Fibroblast of skin of left biceps (primary cell): ENCODE measurements around the gene STK16.

Experiments used
- DNase-seq, 2 experiments: peaks; one replicate each; pipeline ENCODE4 v3.0.0-alpha.2; 2013; ENCODE audit warnings: low read depth in 2 of 2

STK16 gene

DNA sequence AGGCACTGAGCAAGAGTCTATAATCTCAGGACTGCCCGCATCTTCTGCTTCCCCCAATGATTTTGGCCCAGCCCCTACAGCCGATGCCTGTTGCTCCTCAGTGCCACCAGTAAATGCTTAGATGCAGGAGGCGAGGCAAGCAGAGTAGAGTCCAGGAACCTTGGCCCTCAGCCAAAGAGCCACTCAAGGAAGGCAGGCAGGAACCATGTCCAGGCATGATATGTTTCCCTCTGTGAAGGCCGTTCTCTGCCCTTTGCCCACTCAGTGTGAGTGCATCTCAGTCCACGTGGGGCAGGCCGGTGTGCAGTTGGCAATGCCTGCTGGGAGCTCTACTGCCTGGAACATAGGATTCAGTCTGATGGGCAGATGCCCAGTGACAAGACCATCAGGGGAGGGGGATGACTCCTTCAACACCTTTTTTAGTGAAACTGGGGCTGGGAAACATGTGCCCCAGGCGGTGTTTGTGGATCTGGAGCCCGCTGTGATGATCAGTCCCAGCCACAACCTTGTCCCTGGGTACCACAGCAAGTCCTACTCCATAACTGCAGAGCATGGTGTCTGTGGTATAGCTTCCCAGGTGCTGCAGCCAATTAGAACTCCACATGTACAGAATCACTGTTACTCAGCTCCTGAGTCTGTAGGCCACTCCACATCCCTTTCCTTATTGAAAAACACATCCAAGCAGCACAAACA lies 24.2 kb downstream of the STK16 start:
- DNase-seq = no peak

DNA sequence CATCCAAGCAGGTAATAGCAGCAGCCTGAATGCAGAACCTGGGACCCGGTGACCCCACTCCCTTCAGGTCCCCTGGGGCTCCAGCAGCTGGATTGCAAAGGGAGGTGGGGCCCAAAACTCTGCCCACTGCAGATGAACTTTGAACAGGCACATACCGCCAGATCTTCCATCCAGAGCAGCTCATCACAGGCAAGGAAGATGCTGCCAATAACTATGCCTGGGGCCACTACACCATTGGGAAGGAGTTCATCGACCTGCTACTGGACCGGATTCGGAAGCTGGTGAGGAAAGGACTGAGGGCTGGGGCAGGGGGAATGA lies 24.7 kb downstream of the STK16 start:
- DNase-seq = no peak

DNA sequence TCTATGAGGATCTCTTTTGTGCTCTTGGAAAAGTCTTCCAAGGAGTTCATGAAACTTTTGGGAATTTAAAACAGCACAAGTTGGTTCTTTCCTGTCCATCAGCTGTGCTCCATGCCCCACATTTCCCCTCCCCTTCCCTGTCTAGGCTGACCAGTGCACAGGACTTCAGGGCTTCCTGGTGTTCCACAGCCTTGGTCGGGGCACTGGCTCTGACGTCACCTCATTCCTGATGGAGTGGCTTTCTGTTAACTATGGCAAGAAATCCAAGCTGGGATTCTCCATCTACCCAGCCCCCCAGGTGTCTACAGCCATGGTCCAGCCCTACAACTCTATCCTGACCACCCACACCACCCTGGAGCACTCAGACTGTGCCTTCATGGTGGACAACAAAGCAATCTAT lies 25.7 kb downstream of the STK16 start:
- no peak for DNase-seq

DNA sequence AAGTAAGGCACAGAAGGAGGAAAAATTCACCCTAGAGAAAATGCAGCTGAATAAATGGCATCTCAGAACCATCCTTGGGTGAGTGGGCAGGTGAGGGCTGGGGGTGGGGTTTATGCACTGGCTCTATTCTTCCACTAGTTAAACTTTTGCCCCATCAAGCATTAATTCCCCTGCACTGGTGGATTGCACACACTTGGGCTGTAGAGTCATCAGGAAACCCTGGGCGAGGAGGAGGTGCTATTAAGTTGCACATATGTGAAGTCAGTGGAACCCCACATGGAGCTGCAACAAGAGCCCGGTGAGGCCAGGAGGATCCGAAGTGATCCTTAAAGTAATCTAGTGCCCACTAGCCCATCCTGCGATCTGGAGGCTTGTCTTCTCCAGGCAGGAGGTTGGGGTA lies 27.1 kb downstream of the STK16 start:
- no peak for DNase-seq

DNA sequence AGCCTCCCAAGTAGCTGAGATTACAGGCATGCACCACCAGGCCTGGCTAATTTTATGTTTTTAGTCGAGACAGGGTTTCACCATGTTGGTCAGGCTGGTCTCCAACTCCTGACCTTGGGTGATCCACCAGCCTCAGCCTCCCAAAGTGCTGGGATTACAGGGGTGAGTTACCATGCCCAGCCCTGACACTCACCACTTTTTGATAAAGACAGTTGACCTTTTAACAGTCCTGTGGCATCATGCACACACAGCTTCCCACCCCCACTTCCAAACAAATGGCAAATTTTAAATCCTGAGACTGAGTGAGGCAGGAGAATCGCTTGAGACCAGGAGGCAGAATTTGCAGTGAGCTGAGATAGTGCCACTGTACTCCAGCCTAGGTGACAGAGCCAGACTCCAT lies 27.7 kb downstream of the STK16 start:
- no peak for DNase-seq

DNA sequence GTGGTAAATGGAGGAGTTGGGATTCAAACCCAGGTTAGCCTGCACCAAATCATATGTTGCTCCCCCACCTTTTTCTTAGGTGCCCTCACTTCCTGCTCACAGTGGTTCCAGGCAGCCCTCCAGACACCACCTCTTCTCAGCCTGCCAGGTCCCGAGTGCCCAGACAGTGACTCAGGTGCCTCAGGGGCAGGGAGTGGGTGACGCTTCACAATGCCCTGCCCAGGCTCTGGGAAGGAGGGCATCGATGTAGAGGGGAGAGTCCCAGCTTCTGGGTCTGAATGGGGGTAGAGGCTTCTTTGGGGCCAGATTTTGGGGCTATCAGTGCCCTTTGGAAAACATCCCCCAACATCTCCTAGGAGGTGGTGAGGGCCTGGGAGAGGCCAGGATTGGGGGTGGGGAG lies 28.7 kb downstream of the STK16 start:
- DNase-seq = no peak

DNA sequence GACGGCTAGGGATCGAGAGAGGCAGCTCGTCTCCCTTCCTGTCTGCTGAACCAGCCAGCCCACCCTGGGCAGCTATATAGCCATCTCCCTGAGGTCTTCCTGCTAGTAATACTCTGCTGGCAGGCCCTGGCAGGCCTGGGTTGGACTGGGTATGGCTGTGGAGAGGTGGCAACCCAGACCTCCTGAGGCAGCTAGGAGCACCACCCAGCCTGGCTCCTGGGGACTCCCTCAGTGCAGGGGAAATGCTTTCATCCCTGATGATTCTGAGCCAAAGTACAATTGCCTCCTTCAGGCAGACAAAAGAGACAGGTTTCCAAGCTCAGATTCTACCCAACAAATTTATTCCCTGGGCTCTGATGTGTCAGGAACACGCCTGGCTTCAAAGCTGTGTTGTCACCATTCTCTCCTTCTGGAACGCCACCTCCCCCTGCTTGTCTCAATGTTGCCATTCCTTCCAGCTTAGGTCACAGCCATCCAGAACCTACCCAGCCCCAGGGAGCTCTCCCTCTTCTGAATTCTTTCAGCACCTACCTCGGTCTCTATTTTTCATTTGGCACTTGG lies 29.2 kb downstream of the STK16 start:
- peak; percentile 49 to 50 for DNase-seq

DNA sequence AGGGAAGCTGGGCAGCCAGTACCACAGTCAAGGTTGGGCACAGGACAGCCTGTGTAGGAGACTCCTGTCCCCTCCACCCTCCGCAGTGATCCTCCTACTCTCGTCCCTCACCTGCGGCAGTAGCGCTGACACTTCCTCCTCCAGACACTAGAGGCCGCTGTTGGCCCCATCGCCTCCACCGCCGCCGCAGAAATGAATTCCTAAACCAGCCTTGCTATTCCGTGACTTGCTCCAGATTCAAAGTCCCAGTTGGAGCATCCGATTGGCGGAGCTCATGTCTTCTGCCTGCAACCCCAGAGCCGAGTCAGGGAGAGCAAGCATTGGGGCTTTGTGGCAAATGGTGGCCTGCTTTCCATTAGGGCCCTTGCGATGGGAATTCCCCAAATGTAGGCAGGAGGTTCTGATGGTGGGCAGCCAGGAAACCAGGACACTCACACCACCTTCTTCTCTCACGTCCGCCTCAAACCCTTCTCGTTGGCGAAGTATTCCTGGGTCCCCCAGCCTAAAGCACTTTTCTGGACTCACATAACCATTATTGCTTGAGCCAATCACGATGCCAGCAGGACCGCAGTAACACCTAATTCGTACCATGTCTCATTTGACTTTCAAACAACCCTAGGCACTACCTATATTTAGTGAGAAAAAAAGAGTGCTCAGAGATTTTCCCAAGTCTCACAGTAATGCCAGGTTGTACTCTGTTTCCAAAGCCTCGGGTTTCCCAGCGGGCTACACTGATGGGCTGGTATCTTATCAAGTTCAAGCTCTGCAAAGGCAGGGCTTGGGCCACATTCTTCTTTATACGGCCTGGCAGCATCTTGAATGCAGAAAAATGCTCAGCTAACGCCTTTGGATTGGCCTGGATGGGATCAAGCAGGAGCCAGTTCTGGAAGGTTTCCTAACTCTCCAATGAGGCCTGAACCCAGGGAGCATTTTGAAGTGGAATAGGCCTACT lies 32.7 kb downstream of the STK16 start:
- DNase-seq = peak; percentile 46 to 54

DNA sequence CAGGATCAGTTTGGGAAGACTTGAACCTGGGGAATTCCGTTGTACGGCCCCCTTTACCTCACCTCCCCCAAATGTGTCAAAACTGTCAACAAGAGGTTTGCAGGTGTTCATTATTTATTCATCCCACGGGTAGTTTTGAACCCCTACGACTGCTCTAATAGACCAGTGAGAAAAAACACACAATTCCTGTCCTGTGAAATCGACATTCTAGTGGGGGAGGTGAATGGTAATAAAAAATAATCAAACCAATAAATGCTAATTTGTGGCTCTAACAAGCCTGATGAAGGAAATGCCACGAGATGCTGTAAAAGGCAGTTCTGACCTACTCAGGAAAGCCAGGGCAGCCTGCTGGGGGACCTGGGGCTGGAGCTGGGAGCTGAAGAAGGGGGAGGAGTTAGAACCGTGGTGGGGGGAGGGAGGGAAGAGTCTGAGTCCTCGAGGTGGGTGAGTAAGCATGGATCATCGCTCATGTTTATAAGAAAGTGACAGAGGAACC lies 33.4 kb downstream of the STK16 start:
- DNase-seq = no peak

DNA sequence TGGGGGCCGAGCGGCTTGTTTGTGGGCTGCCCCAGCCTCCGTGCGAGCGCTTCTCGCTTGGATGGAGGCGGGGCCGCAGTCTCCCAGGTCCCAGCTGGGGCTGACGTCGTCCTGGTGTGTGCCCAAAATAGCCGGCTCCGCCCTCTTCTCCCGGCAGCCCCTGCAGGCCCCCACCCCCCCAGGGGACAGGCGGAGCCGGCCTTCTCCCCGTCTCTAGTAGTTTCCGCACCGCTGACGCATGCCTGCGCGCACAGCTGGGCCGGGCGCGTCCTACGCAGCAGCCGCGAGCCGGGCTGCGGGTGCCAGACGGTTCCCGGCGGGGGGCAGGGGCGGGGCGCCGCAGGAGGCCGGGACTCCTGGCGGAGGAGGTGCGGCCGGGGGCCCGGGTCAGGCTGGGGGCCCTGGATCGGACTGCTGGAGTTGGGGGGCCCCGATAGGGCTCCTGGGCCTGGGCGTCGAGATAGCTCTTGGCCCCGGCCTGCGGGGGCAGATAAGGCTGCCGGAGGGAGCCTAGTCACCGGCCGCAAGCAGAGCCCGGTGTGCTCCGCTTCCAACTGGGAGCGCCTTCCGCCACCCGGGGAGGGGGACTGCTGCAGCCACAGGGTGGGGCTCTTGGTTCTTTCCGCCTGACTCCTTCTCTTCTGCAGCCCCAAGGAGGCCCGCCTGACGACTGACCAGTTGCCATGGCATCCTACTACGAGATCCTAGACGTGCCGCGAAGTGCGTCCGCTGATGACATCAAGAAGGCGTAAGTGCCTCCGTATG lies 34.1 kb downstream of the STK16 start, which contains the start of gene DNAJB2:
TSS of gene DNAJB2 (plus strand) at position 216 of the 765 bp plus-strand sequence. CDS start at position 684, 468 bp downstream.
- DNase-seq = peak; percentile 98

DNA sequence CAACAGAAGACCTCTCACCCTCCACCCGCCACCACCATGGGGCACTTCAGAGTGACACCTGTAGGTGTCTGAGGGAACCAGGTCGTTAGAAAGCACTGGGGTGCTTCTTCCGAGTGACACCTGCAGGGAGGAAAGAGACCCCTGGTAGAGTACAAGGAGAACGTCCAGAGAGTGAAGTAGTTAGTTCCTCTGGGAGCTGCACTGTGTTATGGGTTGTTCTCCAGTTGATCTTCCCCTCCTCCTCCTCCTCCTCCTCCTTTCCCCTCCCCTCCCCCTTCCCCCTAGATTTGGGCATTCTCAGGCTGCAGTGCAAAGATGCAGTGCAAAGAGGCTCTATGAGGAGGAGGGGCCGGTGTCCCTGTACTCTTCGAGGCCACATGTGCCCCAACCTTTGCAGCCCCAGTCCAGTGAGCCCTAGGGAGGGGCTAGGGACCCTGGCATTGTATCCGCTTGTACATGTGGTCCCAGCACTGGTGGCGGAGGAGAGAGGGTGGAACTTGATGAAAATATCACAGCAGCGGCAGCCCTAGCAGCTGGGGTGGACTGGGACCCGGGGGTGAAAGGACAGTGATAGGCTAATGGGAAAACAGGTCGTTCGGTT lies 34.7 kb downstream of the STK16 start:
- no peak for DNase-seq

DNA sequence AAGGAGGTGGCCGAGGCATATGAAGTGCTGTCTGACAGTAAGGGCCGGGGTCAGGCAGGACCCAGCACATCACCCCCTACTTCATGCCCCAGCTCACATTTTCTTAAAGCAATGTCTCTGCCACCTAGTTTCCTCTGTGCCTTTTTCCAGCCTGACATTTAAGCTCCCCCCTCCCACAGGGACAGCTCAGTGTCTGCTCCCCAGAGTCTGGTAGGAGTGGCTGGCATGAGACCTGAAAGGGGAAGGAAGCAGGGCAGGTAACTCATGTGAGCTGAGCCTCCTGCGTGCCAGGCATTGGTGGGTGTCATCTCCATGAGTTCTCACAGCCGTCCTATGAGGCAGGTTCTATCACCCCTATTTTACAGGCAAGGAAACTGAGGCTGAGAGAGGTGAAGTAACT lies 35.4 kb downstream of the STK16 start:
- no peak for DNase-seq

DNA sequence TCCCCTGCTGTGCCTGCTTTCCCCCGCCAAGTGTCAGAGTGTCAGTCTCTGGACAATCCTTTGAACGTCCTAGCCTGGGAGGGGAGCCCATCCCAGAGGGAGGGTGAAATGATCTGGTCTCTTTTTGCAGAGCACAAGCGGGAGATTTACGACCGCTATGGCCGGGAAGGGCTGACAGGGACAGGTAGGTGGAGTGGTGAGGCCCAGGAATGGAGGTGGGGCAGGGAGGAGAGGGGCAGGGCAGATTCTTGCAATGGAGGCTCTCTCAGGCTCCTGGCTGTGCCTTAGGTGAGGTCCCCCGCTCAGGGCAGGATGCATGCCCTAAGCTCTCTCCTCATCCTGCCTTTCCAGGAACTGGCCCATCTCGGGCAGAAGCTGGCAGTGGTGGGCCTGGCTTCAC lies 36.3 kb downstream of the STK16 start:
- DNase-seq = no peak

DNA sequence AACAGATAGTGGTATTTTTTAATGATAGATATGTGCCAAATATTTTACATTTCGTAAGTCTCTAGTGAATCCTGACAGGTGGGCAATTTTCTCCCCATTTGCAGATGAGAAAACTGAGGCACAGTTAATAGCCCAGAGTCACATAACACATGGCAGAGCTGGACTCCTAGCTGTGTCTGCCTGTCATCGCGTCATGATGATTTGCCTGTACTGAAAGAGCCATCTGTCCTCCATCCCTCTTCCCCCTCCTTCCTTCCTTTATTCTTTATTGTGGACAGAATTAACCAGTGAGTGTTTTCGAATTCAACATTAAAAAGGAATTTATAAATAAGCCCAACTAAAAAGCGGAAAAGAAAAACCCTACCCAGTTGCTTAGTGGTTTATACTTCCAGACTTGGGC lies 37.1 kb downstream of the STK16 start:
- DNase-seq = no peak

DNA sequence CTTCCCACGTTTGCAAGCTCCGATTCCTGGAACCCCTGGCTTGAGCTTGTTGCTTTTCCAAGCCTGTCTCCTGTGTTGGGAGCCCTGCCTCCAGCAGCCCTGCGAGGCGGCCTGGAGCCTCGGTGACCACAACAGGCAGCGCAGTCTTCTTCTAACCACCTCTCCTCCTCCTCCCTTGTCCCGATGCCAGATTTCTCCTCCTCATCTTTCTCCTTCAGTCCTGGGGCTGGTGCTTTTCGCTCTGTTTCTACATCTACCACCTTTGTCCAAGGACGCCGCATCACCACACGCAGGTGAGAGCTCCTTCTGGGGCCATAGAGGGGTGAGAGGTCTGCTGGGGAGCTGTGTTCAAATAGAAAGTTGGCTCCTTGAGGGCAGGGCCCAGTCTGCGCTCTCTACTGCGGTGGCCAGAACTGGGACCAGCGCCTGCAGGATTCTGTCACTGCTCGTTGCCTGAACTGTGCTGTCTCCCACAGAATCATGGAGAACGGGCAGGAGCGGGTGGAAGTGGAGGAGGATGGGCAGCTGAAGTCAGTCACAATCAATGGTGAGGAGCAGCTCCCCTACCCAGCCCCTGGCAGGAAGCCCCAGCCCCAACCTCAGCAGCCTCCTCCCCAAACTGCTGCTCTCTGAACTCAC lies 37.8 kb downstream of the STK16 start:
- no peak for DNase-seq

DNA sequence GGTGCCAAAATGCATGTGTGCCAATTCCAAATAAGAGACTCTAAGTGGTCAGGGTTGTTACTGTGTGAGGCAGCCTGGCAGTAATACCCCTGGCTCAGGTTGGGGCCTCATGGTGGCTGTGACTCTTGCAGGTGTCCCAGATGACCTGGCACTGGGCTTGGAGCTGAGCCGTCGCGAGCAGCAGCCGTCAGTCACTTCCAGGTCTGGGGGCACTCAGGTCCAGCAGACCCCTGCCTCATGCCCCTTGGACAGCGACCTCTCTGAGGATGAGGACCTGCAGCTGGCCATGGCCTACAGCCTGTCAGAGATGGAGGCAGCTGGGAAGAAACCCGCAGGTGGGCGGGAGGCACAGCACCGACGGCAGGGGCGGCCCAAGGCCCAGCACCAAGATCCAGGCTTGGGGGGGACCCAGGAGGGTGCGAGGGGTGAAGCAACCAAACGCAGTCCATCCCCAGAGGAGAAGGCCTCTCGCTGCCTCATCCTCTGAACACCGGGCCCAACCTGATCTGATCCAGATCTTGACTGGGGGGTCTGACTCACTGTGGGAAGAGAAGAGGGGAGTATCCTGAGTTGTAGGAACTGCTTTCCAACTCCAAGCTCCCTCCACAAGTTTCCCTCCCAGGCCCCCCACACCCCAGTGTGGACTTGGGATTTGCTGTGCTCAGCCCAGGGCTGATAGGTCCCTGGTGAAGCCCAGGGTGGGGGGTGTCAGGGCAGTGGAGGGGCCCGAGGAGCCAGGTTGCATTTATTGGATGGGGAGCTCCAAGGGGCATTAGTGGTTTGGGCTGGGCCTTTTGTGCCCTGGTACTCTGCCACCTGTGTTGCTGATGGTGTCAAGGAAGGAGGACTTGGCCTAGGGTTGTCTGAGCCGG lies 39.5 kb downstream of the STK16 start:
- no peak for DNase-seq

DNA sequence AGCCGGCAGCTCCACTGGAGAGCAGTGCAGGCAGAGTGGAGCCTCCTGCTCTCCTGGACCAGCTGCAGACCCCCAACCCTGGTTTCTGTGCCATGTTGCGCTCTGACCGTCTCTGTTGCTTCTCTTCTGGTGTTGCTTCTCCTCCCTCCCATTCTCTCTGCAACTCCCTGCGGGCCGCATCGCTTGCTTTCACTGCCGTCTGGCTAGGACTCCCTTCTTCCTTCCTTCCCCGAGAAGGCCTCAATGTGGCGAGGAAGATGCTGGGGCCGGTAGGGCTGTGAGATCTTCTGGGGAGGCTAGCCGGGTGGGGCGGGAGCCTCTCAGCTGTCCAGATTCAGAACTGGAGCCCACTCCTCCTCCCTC lies 40.1 kb downstream of the STK16 start:
- DNase-seq = no peak

DNA sequence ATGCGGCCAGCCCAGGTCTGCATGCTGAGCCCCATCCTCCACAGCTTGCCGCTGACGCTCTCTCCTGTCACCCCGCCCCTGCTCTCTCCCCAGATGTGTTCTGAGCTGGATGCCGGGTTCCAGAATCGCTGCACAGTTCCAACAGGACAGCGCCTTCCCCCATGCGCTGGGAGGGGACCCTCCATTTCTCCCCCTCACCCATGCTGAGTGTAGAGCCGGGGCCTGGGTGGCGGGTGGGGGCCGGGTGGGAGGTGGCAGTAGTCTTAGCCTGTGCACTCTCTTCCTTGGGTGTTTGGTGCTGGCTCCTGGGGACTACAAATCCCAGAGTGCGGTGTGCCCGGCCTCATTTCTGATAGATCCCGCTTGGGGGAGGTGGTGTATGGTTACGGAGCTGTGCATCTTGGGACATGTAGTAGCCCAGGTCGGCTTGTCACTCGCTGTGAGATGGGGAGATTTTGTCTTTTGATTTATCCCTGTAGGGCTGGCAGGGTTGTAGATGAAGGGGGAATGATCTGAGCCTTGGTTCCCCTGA lies 40.7 kb downstream of the STK16 start:
- peak; percentile 30 to 31 for DNase-seq

DNA sequence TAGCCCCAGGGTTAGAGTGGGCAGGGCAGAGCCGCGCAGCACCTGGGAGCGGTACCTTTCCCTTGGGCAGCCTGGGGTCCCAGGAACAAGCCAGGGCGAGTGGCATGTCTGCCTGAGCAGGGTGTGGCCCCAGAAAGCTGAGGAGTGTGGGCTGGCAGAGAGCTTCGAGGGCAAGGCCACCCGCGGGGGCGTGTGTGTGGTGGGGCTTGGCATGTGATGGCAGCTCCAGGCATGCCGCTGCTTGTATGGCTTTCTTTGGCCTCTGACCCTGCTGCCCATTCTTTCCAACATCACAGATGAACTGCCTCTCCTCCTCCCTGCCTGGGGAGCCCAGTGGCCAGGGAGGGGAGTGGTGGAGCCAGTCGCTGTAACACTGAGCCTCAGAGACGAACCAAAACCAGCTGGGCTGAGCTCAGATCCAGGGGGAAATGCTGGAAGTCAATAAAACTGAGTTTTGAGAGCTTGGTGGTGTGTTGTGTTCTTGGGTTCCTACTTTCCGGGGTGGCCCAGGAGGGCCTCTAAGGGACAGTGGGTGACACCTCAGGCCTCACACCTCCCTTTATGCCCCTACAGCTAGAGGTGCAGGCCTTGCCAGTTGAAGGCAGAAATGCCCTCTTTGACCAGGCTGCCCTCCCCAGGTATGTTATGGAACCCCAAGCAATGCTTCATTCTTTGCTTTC lies 41.3 kb downstream of the STK16 start:
- DNase-seq = no peak
